EL (cell line): ENCODE results near the gene CDC37L1.
"Not testable (repeated sequence)": the region's sequence is repeated elsewhere in the genome, so short reads cannot be mapped to it uniquely, and the experiment has no call there.

Experiments used
- DNase-seq: peaks from one replicate; pipeline ENCODE4 v3.0.0-alpha.2; 2016

Gene CDC37L1

GRCh38 chr9:4679268-4680172, at the start of gene CDC37L1:
CDC37L1 (plus strand) TSS chr9:4679569; CDS start chr9:4679768, 199 bp downstream.
- peak; percentile 95 for DNase-seq

DNA sequence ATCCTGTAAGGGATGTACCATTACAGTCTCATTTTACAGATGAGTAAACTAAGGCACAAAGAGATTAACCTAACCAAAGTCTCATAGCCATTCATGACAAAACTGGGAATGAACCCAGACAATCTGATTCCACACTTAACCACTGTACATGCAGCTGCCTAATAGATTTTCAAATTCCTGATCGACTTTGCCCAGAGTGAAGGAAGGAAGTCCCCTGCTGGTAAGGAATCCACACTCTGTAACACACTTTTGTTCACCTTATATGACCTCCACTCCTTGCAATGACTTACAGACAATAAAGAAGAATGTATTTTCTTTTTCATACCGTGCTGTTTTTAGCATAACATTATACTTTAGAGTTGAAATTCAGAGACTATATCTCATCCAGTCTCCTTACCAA, 48.5 kb upstream of the CDC37L1 start:
- peak; percentile 7 for DNase-seq

DNA sequence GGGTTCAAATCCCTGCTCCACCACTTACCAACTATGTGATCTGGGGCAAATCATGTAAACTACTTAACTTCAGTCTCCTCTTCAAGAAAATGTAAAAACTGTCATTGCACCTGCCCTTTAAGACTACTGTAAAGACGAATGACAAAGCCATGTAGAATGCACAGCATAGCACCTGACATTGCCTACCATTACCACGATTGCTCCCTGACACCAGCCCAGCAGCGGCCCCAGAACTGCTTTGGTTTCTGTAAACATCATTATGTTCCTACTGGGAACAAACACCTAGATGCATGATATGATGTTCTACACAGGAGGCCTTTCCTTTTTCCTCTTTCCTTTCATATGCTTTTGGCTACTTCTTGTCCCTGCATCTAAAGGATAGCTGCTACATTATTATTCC, 40.4 kb upstream of the CDC37L1 start:
- DNase-seq = no peak

GRCh38 chr9:4639420-4639819, 39.9 kb upstream of the CDC37L1 start:
- no peak for DNase-seq

DNA sequence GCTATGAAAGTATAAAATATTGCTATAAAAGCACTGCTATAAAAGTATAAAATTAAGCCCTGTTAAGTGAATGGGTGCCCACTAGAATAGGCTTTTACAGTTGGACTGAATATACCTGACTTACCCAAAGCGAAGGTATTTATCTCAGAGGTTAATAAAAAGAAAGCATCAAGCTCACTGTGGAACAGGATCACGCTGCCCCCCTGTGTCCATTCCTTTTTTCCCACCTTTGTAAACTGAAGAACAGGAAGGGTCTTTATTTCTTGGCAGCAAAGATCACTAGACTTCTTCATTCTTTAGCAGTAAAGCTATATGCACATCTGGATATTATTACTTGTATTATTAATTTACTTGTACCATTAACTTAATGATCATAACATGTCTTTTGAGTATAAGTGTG, 39.3 kb upstream of the CDC37L1 start:
- DNase-seq = peak; percentile 21

- no peak for DNase-seq
These were observed 37.0 kb upstream of the CDC37L1 start for GRCh38 chr9:4642351-4642750.

DNA sequence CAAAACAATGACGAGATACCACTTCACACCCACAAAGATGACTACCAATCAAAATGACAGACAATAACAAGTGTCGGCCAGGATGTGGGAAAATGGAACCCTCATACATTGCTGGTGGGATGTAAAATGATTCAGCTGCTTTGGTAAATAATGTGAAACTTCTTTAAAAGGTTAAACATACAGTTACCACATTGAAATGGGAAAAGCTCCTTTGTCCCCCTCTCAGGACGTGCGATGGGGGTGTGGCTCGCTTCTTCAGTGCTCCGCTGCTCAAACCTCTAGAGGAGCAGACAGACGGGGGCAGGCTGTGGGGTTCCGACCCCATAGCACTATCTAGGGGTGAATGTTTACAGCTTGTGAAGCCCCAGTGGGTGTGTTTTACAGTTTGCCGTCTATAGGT, 25.3 kb upstream of the CDC37L1 start:
- DNase-seq = no peak

DNA sequence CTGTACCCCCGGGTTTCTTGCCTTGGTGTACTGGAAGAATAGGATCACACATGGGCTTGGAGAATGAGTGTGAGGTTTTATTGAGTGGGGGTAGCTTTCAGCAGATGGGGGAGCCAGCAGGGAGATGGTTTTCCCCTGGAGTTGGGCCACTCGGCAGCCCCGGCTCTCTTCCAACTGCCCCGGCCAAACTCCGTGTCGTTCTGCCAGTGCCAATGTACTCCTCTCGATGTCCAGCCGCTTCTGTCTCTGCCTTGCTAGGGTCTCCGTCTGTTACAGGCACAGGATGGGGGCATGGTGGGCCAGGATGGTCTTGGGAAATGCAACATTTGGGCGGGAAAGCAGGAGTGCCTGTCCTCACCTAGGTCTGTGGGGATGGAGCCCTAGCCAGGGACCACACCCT, 24.8 kb upstream of the CDC37L1 start:
- no peak for DNase-seq

DNA sequence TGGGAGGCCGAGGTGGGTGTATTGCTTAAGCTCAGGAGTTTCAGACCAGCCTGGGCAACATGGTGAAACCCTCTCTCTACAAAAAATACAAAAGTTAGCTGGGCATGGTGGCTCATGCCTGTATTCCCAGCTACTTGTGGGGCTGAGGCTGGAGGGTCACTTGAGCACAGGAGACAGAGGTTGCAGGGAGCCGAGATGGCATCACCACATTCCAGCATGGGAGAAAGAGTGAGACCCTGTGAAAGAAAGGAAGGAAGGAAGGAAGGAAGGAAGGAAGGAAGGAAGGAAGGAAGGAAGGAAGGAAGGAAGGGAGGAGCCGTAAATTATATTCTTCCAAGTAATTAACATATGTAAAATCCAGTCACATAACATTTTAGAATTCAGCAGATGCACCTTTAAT, 23.2 kb upstream of the CDC37L1 start:
- DNase-seq = not testable (repeated sequence)

DNA sequence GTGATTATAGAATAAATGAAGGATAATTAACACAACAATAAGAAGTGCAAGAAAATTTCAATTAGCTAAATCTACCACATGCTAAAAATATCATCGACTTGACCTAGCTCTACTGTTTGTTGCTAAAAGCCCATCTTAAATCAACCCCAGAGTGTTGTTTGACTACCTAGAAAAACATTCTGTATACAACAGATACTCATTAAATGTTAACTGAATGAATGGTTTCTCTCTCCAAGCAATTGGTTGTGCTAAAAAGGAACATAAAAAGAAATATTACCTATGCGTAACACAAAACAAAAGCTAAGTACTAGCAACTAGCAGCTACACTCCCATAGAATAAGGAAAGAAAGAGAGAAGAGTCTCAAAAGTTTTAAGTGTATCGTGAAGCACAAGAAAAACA, 22.7 kb upstream of the CDC37L1 start:
- no peak for DNase-seq

GRCh38 chr9:4657426-4658159, 21.8 kb upstream of the CDC37L1 start:
- no peak for DNase-seq

GRCh38 chr9:4660665-4661064, 18.7 kb upstream of the CDC37L1 start:
- not testable (repeated sequence) for DNase-seq

- peak; percentile 56 for DNase-seq
These were observed 18.2 kb upstream of the CDC37L1 start for GRCh38 chr9:4661165-4661564.

GRCh38 chr9:4661611-4662010, 17.8 kb upstream of the CDC37L1 start:
- peak; percentile 33 for DNase-seq

GRCh38 chr9:4662108-4662988, 17.0 kb upstream of the CDC37L1 start, which contains the start of gene PLPP6:
PLPP6 (plus strand) TSS chr9:4662294; CDS start chr9:4662376, 82 bp downstream.
- DNase-seq = peak; percentile 85

- no peak for DNase-seq
These were observed 16.2 kb upstream of the CDC37L1 start for GRCh38 chr9:4662989-4663792.

- DNase-seq = no peak
These were observed 15.4 kb upstream of the CDC37L1 start for GRCh38 chr9:4663956-4664355.

GRCh38 chr9:4665357-4665756, 14.0 kb upstream of the CDC37L1 start:
- no peak for DNase-seq

GRCh38 chr9:4666042-4666699, 13.2 kb upstream of the CDC37L1 start, which contains the start of gene SPATA6L:
SPATA6L (minus strand) TSS chr9:4666480; CDS start chr9:4666250, 230 bp downstream.
- peak; percentile 63 for DNase-seq

DNA sequence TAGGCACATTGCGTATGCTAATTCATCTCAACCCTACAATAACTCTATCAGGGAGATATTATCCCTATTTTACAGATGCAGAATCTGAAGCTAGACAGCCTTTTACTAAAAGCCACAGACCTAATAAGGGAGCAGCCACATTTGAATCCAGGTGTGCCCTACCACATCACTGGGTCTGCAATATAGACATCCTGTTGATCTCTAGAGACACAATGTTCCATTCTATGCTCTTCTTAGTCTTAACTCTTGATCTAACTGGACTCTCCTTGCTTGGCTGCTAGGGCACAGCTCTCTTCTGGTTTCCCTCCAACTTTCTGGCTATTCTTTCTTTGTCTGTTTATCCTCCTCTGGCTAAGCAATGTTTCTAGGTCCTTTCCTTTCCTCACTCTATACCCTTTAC, 11.7 kb upstream of the CDC37L1 start:
- DNase-seq = no peak

DNA sequence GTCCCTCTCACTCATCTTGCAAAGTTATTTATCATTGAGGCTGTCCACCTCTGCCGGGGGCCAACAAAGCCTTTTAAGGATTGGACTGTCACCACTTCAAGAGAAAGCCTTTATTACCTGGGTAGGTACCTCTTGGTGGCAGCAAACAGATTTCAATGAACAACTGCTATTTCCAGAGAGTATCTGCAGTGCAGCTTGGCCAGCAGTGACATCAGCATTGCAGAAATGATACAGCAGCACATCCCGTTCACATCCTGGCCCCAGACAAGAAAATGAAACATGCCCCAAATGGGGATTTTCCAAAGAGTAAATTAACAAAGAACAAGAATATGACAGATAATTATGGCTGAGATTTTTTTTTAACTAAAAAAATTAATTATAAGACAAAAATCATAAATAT, 10.8 kb upstream of the CDC37L1 start:
- DNase-seq = no peak
